Ureter (tissue), 1 donor: ENCODE data around the gene ZNF687. TPM values are rescaled to one million over a fixed set of nuclear protein-coding genes. Genes with fewer than 3 reads are reported as not detected.
A peak's percentile ranks its signal among the peaks of the same experiment; 100 is the strongest.

Experiments used
- DNase-seq: peaks from one replicate; pipeline ENCODE4 v3.0.0-alpha.2; 2020; ENCODE audit warnings: low spot score
- total RNA-seq: library from RNA; stranded (reverse); gene quantifications from one replicate; pipeline ENCODE4 v1.2.4, GENCODE V29; 2023
- donor health status: DM: yes; HTN: yes; CAD: no.

Gene ZNF687
- total RNA-seq, 1 donor from 2014 or later = 27.8 TPM

- DNase-seq = no peak
Measured at GRCh38 chr1:151312411-151312810, 30.3 kb downstream of the ZNF687 start.

GRCh38 chr1:151312826-151313225, 30.7 kb downstream of the ZNF687 start:
- no peak for DNase-seq

GRCh38 chr1:151313501-151313900, 31.4 kb downstream of the ZNF687 start:
- no peak for DNase-seq

- peak; percentile 69 for DNase-seq
Measured at GRCh38 chr1:151314137-151314875, 32.2 kb downstream of the ZNF687 start.

GRCh38 chr1:151315565-151316235, 33.6 kb downstream of the ZNF687 start:
- DNase-seq = no peak

GRCh38 chr1:151318975-151319374, 36.9 kb downstream of the ZNF687 start:
- DNase-seq = no peak

- DNase-seq = no peak
Measured at GRCh38 chr1:151324390-151324930, 42.4 kb downstream of the ZNF687 start.

GRCh38 chr1:151325231-151325630, 43.1 kb downstream of the ZNF687 start:
- DNase-seq = no peak

- no peak for DNase-seq
Measured at GRCh38 chr1:151325646-151326429, 43.7 kb downstream of the ZNF687 start.

- peak; percentile 63 for DNase-seq
Measured at GRCh38 chr1:151326619-151327222, 44.6 kb downstream of the ZNF687 start.

GRCh38 chr1:151327223-151327902, 45.3 kb downstream of the ZNF687 start, which contains the start of gene PI4KB:
Gene PI4KB, minus strand, starts transcription at chr1:151327416. Its CDS starts 10,935 bp downstream, at chr1:151316481.
- DNase-seq = peak; percentile 95

- DNase-seq = no peak
Measured at GRCh38 chr1:151327903-151328674, 46.0 kb downstream of the ZNF687 start.

- DNase-seq = no peak
Measured at GRCh38 chr1:151334822-151335221, 52.7 kb downstream of the ZNF687 start.

- no peak for DNase-seq
Measured at GRCh38 chr1:151336556-151336955, 54.5 kb downstream of the ZNF687 start.

GRCh38 chr1:151340870-151341754, 59.0 kb downstream of the ZNF687 start:
- no peak for DNase-seq
